Measurements from ENCODE around the gene SDHAF4.
"Not testable (repeated sequence)": the region's sequence is repeated elsewhere in the genome, so short reads cannot be mapped to it uniquely, and the experiment has no call there.

SDHAF4 gene

GRCh38 chr6:70531133-70531532 is 35.6 kb upstream of the SDHAF4 start:
- no peak for DNase-seq (ENCODE audit: low read depth)
- H3K4me3 ChIP-seq (replicated peaks; ENCODE audit: low read depth, low read length), result no peak overlapping the region
- no peak for TF ChIP-seq CTCF (IDR thresholded peaks at IDR 0.05; ENCODE audit: low read length, missing control alignments)

- TF ChIP-seq CTCF (IDR thresholded peaks at IDR 0.05; ENCODE audit: low read length, missing control alignments), result no peak
- DNase-seq (ENCODE audit: low read depth), result no peak
- H3K4me3 ChIP-seq (replicated peaks; ENCODE audit: low read depth, low read length), result no peak overlapping the region
These were observed 29.5 kb upstream of the SDHAF4 start for GRCh38 chr6:70537266-70537665.

GRCh38 chr6:70538376-70538775 is 28.4 kb upstream of the SDHAF4 start:
- no peak for TF ChIP-seq CTCF (IDR thresholded peaks at IDR 0.05; ENCODE audit: low read length, missing control alignments)
- no peak overlapping the region for H3K4me3 ChIP-seq (replicated peaks; ENCODE audit: low read depth, low read length)
- DNase-seq (ENCODE audit: low read depth), result no peak

GRCh38 chr6:70547313-70547712 is 19.4 kb upstream of the SDHAF4 start:
- H3K4me3 ChIP-seq (replicated peaks; ENCODE audit: low read depth, low read length), result no peak overlapping the region
- peak; percentile 52 for TF ChIP-seq CTCF (IDR thresholded peaks at IDR 0.05; ENCODE audit: low read length, missing control alignments)
- peak; percentile 48 for DNase-seq (ENCODE audit: low read depth)

- H3K4me3 ChIP-seq (replicated peaks; ENCODE audit: low read depth, low read length), result no peak overlapping the region
- DNase-seq (ENCODE audit: low read depth), result no peak
- TF ChIP-seq CTCF (IDR thresholded peaks at IDR 0.05; ENCODE audit: low read length, missing control alignments), result no peak
These were observed 18.8 kb upstream of the SDHAF4 start for GRCh38 chr6:70547905-70548304.

GRCh38 chr6:70549327-70549726 is 17.4 kb upstream of the SDHAF4 start:
- DNase-seq (ENCODE audit: low read depth), result no peak
- no peak for TF ChIP-seq CTCF (IDR thresholded peaks at IDR 0.05; ENCODE audit: low read length, missing control alignments)
- H3K4me3 ChIP-seq (replicated peaks; ENCODE audit: low read depth, low read length), result no peak overlapping the region

GRCh38 chr6:70551566-70551965 is 15.2 kb upstream of the SDHAF4 start:
- no peak for DNase-seq (ENCODE audit: low read depth)
- H3K4me3 ChIP-seq (replicated peaks; ENCODE audit: low read depth, low read length), result no peak overlapping the region
- TF ChIP-seq CTCF (IDR thresholded peaks at IDR 0.05; ENCODE audit: low read length, missing control alignments), result no peak

- not testable (repeated sequence) for H3K4me3 ChIP-seq (replicated peaks; ENCODE audit: low read depth, low read length); DNase-seq (ENCODE audit: low read depth)
These were observed 14.3 kb upstream of the SDHAF4 start for GRCh38 chr6:70552286-70552940.

All from fibroblast of pulmonary artery (primary cell).